C4-2B (cell line): ENCODE measurements around the gene ZNF718.

ENCODE experiments used
- ZFX ChIP-seq: fragments of 450-650 bp; IDR thresholded peaks from 2 replicates; pipeline ENCODE4 v1.6.1; 2017
- TF ChIP-seq, protein P1 (sequence below): fragments of 450-650 bp; conservative IDR thresholded peaks from 2 replicates; pipeline ENCODE4 v1.5.1; 2017; ENCODE audit warnings: mild to moderate bottlenecking

GRCh38 chr4:138935-139334 is 14.6 kb downstream of the ZNF718 start:
- TF ChIP-seq, protein P1, sequence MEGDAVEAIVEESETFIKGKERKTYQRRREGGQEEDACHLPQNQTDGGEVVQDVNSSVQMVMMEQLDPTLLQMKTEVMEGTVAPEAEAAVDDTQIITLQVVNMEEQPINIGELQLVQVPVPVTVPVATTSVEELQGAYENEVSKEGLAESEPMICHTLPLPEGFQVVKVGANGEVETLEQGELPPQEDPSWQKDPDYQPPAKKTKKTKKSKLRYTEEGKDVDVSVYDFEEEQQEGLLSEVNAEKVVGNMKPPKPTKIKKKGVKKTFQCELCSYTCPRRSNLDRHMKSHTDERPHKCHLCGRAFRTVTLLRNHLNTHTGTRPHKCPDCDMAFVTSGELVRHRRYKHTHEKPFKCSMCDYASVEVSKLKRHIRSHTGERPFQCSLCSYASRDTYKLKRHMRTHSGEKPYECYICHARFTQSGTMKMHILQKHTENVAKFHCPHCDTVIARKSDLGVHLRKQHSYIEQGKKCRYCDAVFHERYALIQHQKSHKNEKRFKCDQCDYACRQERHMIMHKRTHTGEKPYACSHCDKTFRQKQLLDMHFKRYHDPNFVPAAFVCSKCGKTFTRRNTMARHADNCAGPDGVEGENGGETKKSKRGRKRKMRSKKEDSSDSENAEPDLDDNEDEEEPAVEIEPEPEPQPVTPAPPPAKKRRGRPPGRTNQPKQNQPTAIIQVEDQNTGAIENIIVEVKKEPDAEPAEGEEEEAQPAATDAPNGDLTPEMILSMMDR = no peak
- no peak for TF ChIP-seq ZFX
